GM23248 (cell line): ENCODE measurements around the gene FAM234B.

Source experiments
- EZH2 ChIP-seq: fragments of 200-600 bp; sonication (generic); IDR thresholded peaks from 2 replicates; pipeline ENCODE4 v1.6.1; 2018; ENCODE audit warnings: antibody characterized with exemption, mild to moderate bottlenecking; ENCODE audit not compliant: insufficient read depth, poor library complexity, severe bottlenecking
- EZH2phosphoT487 ChIP-seq: fragments of 200-600 bp; sonication (generic); IDR thresholded peaks from 2 replicates; pipeline ENCODE4 v1.6.1; 2018; ENCODE audit warnings: antibody characterized with exemption, moderate library complexity, mild to moderate bottlenecking, low read depth; ENCODE audit not compliant: insufficient read depth

DNA sequence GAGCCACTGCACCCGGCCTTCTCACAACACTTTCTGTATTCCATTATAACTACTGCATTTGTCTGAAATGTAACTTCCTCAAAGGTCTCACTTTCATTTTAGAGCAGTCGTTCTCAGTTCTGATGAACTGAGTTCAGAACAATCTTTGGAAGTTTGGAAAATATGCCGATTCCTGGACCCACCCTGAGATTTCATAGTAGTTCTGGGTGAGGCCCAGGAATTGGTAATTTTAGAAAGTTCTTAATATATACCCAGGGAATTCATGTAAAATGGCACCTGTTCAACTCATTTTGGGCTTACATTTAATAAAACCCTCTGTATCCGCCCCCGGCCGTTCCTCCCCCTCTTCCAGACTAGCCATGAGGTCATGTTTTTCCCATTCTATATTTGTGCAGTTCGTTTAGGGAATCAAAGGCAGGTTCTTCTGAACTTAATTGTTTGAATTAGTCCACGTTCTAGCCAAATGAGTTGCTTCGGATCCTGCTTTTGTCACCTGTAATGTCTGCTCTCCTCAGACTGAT, 53.4 kb downstream of the FAM234B start:
- no peak for TF ChIP-seq EZH2
- no peak for TF ChIP-seq EZH2phosphoT487
